Measurements from ENCODE around the gene OR10R2. TPM values are rescaled to one million over a fixed set of nuclear protein-coding genes. Genes with fewer than 3 reads are reported as not detected.

Gene OR10R2
- total RNA-seq, 4 donors from 2014 or later, result not detected

- Histone ChIP-seq H3K9me3 (no peaks in the 10 kb centered on the region), H3K4me3 (no peak overlapping the region), H3K27me3 (no peaks in the 10 kb centered on the region), H3K4me1 (no peaks in the 10 kb centered on the region), H3K36me3 (no peaks in the 10 kb centered on the region), H3K27ac (no peak overlapping the region)
- TF ChIP-seq POLR2A (IDR thresholded peaks at IDR 0.05) (no peak), CTCF (IDR thresholded peaks at IDR 0.05 in 4 of 5, conservative IDR thresholded peaks at IDR 0.05 in 1 of 5) (no peak)
- intact Hi-C loops (cut with DNase I; ENCODE audit: low total_unique reads) (no loop called here), in situ Hi-C loops (cut with MboI; ENCODE audit: low sequenced_read_pairs in 4 of 4) (no loop called here)
- DNase-seq (no peak), ATAC-seq (no peak)
These were observed 13.4 kb downstream of the OR10R2 start for GRCh38 chr1:158485455-158485854.

GRCh38 chr1:158491316-158491715 is 19.3 kb downstream of the OR10R2 start:
- TF ChIP-seq POLR2A (IDR thresholded peaks at IDR 0.05) (no peak), CTCF (IDR thresholded peaks at IDR 0.05 in 4 of 5, conservative IDR thresholded peaks at IDR 0.05 in 1 of 5) (no peak)
- intact Hi-C loops (cut with DNase I; ENCODE audit: low total_unique reads) (no loop called here), in situ Hi-C loops (cut with MboI; ENCODE audit: low sequenced_read_pairs in 4 of 4) (no loop called here)
- Histone ChIP-seq H3K4me3 (no peak overlapping the region), H3K36me3 (no peaks in the 10 kb centered on the region), H3K9me3 (no peaks in the 10 kb centered on the region), H3K4me1 (no peaks in the 10 kb centered on the region), H3K27ac (no peak overlapping the region), H3K27me3 (no peaks in the 10 kb centered on the region)
- no peak for ATAC-seq
- DNase-seq, result no peak

GRCh38 chr1:158493054-158493453 is 21.0 kb downstream of the OR10R2 start:
- no peak for TF ChIP-seq CTCF (IDR thresholded peaks at IDR 0.05 in 4 of 5, conservative IDR thresholded peaks at IDR 0.05 in 1 of 5)
- no peak for TF ChIP-seq POLR2A (IDR thresholded peaks at IDR 0.05)
- intact Hi-C loops (cut with DNase I; ENCODE audit: low total_unique reads) (no loop called here), in situ Hi-C loops (cut with MboI; ENCODE audit: low sequenced_read_pairs in 4 of 4) (no loop called here)
- Histone ChIP-seq H3K27ac (no peak overlapping the region), H3K9me3 (no peaks in the 10 kb centered on the region), H3K4me1 (no peaks in the 10 kb centered on the region), H3K4me3 (no peak overlapping the region), H3K27me3 (no peaks in the 10 kb centered on the region), H3K36me3 (no peaks in the 10 kb centered on the region)
- ATAC-seq (no peak), DNase-seq (no peak)

- Histone ChIP-seq H3K4me3 (no peak overlapping the region), H3K4me1 (no peaks in the 10 kb centered on the region), H3K27me3 (no peaks in the 10 kb centered on the region), H3K36me3 (no peaks in the 10 kb centered on the region), H3K27ac (no peak overlapping the region), H3K9me3 (no peaks in the 10 kb centered on the region)
- intact Hi-C loops (cut with DNase I; ENCODE audit: low total_unique reads) (no loop called here), in situ Hi-C loops (cut with MboI; ENCODE audit: low sequenced_read_pairs in 4 of 4) (no loop called here)
- TF ChIP-seq CTCF (IDR thresholded peaks at IDR 0.05 in 4 of 5, conservative IDR thresholded peaks at IDR 0.05 in 1 of 5) (no peak), POLR2A (IDR thresholded peaks at IDR 0.05) (no peak)
- no peak for DNase-seq
- ATAC-seq, result no peak
These were observed 22.8 kb downstream of the OR10R2 start for GRCh38 chr1:158494796-158495195.

GRCh38 chr1:158496374-158496773 is 24.4 kb downstream of the OR10R2 start:
- in situ Hi-C loops (cut with MboI; ENCODE audit: low sequenced_read_pairs in 4 of 4) (no loop called here), intact Hi-C loops (cut with DNase I; ENCODE audit: low total_unique reads) (no loop called here)
- Histone ChIP-seq H3K4me1 (no peaks in the 10 kb centered on the region), H3K9me3 (no peaks in the 10 kb centered on the region), H3K4me3 (no peak overlapping the region), H3K27ac (no peak overlapping the region), H3K36me3 (no peaks in the 10 kb centered on the region), H3K27me3 (no peaks in the 10 kb centered on the region)
- ATAC-seq (no peak), DNase-seq (no peak)
- no peak for TF ChIP-seq CTCF (IDR thresholded peaks at IDR 0.05 in 4 of 5, conservative IDR thresholded peaks at IDR 0.05 in 1 of 5)
- TF ChIP-seq POLR2A (IDR thresholded peaks at IDR 0.05), result no peak

Measured in gastrocnemius medialis (tissue), 4 donors.